Skeletal muscle tissue (tissue), 4 donors: Measurements from ENCODE around the gene FREM1. TPM values are rescaled to one million over a fixed set of nuclear protein-coding genes. Genes with fewer than 3 reads are reported as not detected.

Experiments used
- H3K27ac ChIP-seq: one replicate; pipeline ENCODE4 v1.7.0; 2013; ENCODE audit warnings: mild to moderate bottlenecking, low read depth, low read length, inconsistent platforms
- H3K27me3 ChIP-seq, 3 donors: one replicate each; pipeline ENCODE4 v1.7.0; 2013; ENCODE audit warnings: low read length in 3 of 3; ENCODE audit not compliant: control insufficient read depth in 3 of 3, insufficient read depth in 3 of 3
- H3K36me3 ChIP-seq, 3 donors: one replicate each; pipeline ENCODE4 v1.7.0; 2013; ENCODE audit warnings: low read length in 3 of 3; ENCODE audit not compliant: control insufficient read depth in 3 of 3, insufficient read depth in 3 of 3
- H3K4me1 ChIP-seq, 3 donors: one replicate each; pipeline ENCODE4 v1.7.0; 2013; ENCODE audit warnings: low read length in 3 of 3, mild to moderate bottlenecking in 3 of 3; ENCODE audit not compliant: control insufficient read depth in 3 of 3, insufficient read depth in 3 of 3
- H3K4me3 ChIP-seq, 3 donors: one replicate each; pipeline ENCODE4 v1.7.0; 2013; ENCODE audit warnings: low read length in 3 of 3
- H3K9ac ChIP-seq, 3 donors: one replicate each; pipeline ENCODE4 v1.7.0; 2013; ENCODE audit warnings: low read length in 3 of 3, mild to moderate bottlenecking in 3 of 3, moderate library complexity in 2 of 3, low read depth in 1 of 3
- H3K9me3 ChIP-seq, 3 donors: one replicate each; pipeline ENCODE4 v1.7.0; 2013; ENCODE audit warnings: low read length in 3 of 3; ENCODE audit not compliant: control insufficient read depth in 3 of 3
- total RNA-seq: library from RNA; depleted of rRNA; stranded (reverse); fragments of >200 nt; gene quantifications from one replicate; pipeline ENCODE4 v1.2.3, GENCODE V29; 2014
- donor health status: Osteomylitis.

FREM1 gene
- total RNA-seq, 1 donor from 2014 or later = 17.2 TPM

DNA sequence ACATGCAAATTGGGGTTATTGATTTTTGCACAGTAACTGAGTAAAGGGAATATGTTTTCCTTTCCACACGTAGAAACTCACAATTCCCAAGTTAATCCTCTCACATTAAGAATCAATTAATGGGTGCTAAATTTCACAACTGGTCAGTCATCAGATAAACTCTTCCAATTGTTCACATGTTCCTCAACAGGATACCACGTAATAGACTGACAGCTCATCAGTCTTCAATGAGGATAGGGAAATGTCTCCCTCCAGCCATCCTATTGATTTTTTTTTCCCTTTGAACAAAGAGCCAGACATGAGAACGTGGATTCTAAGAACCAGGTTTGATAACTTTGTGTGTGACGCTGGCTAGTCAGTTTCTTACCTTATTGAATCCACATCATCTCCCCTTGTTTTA lies 186.9 kb downstream of the FREM1 start:
- no peaks in the 10 kb centered on the region for H3K36me3 ChIP-seq

DNA sequence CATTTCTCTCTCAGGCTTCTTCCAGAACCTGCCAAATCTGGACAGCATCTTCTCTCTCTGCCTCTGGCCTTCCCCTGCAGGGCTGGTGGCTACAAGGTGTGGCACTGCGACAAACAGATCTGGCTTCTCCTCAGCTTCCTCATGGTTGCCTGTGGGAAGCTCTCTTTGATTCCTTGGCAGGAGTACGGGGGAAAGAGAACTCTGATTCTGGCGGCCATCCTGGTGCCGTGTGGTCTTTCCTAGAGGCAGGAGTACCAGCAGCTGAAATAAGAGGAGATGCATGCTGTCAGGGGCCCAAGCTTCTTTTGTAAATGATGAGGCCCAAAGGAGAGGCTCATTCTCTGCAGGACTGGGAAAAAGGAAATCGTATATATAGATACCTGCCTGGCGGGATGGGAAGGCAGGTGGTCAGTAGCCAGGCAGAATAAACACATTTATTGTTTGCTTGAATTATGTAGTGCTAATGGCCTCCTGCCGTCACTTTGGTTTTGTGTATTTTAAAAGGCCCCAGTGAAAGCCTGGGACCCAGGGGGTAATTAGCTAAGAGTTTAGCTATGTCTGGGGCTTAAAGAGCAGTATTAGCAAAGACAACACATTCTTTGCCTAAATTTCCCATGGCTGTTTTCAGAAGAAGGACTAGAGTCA lies 187.7 kb downstream of the FREM1 start, which contains the start of gene CER1:
Gene CER1, minus strand, starts transcription at position 343 of the 645 bp plus-strand sequence. Its CDS starts 61 bp downstream, at position 282.
- H3K4me3 ChIP-seq = no peak within 1 kb of the TSS
- no peaks in the 10 kb centered on the region for H3K4me1 ChIP-seq
- no peaks in the 10 kb centered on the region for H3K36me3 ChIP-seq
- no peak within 1 kb of the TSS for H3K27ac ChIP-seq
- no peaks in the 10 kb centered on the region for H3K27me3 ChIP-seq
- no peaks in the 10 kb centered on the region for H3K9me3 ChIP-seq
- H3K9ac ChIP-seq = no peak within 1 kb of the TSS

More for the DNA sequence above, 186.9 kb downstream of the FREM1 start:
- Histone ChIP-seq H3K9ac (no peak overlapping the region), H3K27me3 (no peaks in the 10 kb centered on the region), H3K4me1 (no peaks in the 10 kb centered on the region), H3K4me3 (no peak overlapping the region), H3K27ac (no peak overlapping the region), H3K9me3 (no peaks in the 10 kb centered on the region)

DNA sequence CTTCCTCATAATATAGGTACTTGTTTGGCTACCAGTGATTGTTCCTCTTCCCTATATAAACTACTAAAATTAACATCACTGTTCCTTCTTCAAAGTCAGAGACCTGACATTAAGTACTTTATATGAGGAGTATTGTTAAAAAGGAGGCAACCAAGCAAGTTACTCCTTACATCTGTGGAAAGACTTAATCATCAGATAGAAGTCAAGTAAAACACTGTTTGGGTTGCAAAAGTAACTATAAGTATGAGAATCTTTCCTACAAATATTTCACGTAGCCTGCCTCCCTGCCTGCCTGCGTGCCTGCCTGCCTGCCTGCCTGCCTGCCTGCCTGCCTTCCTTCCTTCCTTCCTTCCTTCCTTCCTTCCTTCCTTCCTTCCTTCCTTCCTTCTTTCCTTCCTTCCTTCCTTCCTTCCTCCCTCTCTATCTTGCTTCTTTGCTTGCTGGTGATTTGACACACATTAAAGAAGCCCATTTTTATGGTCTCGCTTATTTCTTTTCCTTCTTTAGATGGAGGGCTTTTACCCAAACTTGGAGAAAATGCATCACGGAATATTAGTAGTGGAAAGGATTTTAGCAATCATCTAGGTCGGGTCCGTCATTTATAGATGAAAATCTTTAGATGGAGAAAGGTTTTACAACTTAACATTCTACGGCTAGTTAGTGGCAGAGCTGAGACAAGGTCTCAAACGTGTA lies 190.9 kb downstream of the FREM1 start:
- Histone ChIP-seq H3K4me1 (no peaks in the 10 kb centered on the region), H3K27ac (no peak overlapping the region), H3K9me3 (no peaks in the 10 kb centered on the region), H3K4me3 (no peak overlapping the region), H3K9ac (no peak overlapping the region), H3K27me3 (no peaks in the 10 kb centered on the region), H3K36me3 (no peaks in the 10 kb centered on the region)

DNA sequence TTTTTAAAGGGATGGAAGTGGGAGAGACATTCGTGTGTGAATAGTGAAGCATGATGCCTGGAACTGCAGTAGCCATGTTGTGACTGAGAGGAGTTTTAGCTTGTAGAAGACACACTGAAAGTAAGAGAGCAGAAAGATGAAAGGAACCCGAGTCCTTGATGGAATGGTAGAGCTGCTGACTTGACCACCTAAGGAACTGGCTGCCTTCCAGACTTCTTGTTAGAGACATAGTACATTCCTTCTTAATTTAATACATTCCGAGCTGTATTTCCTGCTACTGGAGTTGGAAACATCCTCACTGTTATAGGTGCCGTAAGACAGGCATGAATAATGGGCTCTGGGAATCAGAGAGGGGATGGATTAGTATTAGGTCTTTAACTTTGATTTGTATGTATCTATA lies 195.1 kb downstream of the FREM1 start:
- H3K9me3 ChIP-seq = peaks cover 0 to 2% (median 0%) of the 10 kb centered on the region in 3 donors
- no peak overlapping the region for H3K9ac ChIP-seq
- no peaks in the 10 kb centered on the region for H3K4me1 ChIP-seq
- no peaks in the 10 kb centered on the region for H3K27me3 ChIP-seq
- no peak overlapping the region for H3K4me3 ChIP-seq
- H3K27ac ChIP-seq = no peak overlapping the region
- H3K36me3 ChIP-seq = no peaks in the 10 kb centered on the region

DNA sequence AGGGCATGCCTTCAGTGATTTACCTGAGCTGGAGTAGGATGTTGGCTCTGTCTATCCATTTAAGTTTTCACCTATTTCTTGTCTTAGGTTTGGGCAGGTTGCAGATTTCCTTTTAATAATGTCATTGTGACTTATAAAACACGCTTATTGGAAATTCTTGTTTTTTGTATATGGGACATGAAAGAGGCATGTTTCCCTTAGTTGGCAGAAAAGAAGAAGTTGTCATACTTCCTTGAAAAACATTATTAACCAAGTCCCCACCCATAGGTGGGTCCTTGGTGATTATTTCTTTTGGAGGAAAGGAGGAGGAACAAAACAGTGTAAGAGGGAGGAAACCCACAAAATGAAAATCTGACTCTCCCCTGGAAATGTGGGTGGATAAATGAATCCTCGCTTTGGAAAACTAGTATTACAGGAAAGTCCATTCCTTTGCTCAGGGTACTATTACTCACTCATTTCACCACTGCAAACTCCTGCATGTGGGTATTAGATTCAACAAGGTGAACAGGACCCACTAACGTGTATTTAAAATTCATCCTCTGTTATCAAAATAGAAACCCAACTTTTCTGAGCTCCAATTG lies 197.0 kb downstream of the FREM1 start:
- no peak overlapping the region for H3K9ac ChIP-seq
- H3K27me3 ChIP-seq = no peaks in the 10 kb centered on the region
- no peaks in the 10 kb centered on the region for H3K4me1 ChIP-seq
- no peak overlapping the region for H3K4me3 ChIP-seq
- no peak overlapping the region for H3K27ac ChIP-seq
- H3K36me3 ChIP-seq = no peaks in the 10 kb centered on the region
- H3K9me3 ChIP-seq = peaks cover 0 to 3% (median 0%) of the 10 kb centered on the region in 3 donors

DNA sequence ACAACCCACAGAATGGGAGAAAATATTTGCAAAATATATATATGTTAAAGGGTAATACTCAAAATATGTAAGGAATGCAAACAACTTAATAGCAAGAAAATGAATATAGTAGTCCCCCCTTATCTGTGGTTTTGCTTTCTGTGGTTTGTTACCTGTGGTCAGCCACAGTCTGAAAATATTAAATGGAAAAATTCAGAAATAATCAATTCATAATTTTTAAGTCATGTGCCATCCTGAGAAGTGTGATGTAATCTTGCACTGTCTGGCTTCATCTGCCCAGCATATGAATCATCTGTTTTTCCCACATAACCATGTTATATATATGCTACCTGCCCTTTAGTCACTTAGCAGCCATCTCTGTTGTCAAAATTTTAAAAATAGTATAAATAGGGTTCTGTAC lies 199.4 kb downstream of the FREM1 start:
- H3K36me3 ChIP-seq = no peaks in the 10 kb centered on the region
- H3K27ac ChIP-seq = no peak overlapping the region
- peaks cover 0 to 11% (median 0%) of the 10 kb centered on the region in 3 donors for H3K9me3 ChIP-seq
- H3K4me3 ChIP-seq = no peak overlapping the region
- no peak overlapping the region for H3K9ac ChIP-seq
- H3K4me1 ChIP-seq = no peaks in the 10 kb centered on the region
- H3K27me3 ChIP-seq = no peaks in the 10 kb centered on the region

DNA sequence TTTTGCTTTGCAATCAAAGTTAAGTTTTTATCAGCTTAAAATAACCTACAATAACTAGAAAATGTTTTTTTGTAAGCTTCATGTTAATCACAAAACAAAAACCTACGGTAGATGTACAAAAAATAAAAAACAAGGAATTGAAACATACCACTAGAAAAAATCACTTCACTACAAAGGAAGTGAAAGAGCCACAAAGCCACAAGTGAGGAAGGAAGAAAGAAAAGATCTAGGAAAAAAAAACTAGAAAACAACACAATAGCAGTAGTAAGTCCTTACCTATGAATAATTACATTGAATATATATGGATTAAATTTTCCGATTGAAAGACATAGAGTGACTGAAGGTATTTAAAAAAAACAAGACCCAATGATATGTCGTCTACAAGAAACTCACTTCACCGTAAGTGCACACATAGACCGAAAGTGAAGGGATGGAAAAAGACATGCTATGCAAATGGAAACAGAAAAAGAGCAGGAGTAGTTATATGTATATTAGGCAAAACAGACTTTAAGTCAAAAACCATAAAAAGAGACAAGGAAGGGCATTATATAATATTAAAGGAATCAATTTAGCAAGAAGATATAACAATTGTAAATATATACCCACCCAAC lies 203.6 kb downstream of the FREM1 start:
- Histone ChIP-seq H3K4me1 (no peaks in the 10 kb centered on the region), H3K9me3 (peaks cover 5 to 13% (median 6%) of the 10 kb centered on the region in 3 donors), H3K36me3 (no peaks in the 10 kb centered on the region), H3K9ac (no peak overlapping the region), H3K4me3 (no peak overlapping the region), H3K27me3 (no peaks in the 10 kb centered on the region), H3K27ac (no peak overlapping the region)

DNA sequence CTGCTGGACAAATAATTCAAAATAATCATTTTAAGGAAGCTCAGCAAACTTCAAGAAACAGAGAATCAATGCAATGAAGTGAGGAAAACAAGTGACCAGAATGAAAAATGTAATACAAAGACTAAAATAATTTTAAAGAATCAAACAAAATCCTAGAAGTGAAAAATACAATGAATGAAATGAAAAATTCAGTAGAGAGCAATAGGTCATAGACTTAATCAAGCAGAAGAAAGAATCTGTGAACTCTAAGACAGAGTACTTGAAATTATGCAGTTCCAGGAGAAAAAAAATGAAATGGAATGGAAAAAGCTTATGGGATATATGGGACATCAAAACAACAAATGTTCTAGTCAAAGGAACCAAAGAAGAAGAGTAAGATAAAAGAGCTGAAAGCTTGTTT lies 205.1 kb downstream of the FREM1 start:
- Histone ChIP-seq H3K4me3 (no peak overlapping the region), H3K36me3 (no peaks in the 10 kb centered on the region), H3K27me3 (no peaks in the 10 kb centered on the region), H3K4me1 (no peaks in the 10 kb centered on the region), H3K9me3 (peaks cover 5 to 11% (median 6%) of the 10 kb centered on the region in 3 donors), H3K27ac (no peak overlapping the region), H3K9ac (no peak overlapping the region)

DNA sequence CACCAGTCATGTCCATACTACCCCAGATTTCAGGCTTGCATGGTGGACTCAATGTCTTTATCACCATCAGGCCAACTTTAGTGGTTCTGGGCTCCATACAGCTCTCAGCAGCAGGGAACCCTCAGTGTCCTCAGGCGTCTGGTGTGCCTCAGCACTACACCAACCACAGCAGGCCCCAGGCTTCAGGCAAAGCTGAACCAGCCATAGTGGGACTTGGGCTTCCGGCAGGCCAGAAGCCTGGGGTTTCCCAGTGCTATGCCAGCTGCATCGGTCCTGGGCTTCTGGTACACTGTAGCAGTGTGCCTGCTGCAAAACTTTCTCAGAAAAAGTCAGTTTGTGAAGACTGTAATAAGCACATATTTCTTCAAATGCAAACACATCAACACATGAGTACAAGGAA lies 205.9 kb downstream of the FREM1 start:
- H3K36me3 ChIP-seq = no peaks in the 10 kb centered on the region
- no peak overlapping the region for H3K9ac ChIP-seq
- no peaks in the 10 kb centered on the region for H3K27me3 ChIP-seq
- no peaks in the 10 kb centered on the region for H3K4me1 ChIP-seq
- no peak overlapping the region for H3K27ac ChIP-seq
- H3K4me3 ChIP-seq = no peak overlapping the region
- H3K9me3 ChIP-seq = peaks cover 5 to 10% (median 6%) of the 10 kb centered on the region in 3 donors
